Lower lobe of right lung (tissue), 2 donors: ENCODE data around the gene FDX2. TPM values are rescaled to one million over a fixed set of nuclear protein-coding genes. Genes with fewer than 3 reads are reported as not detected.
A peak's percentile ranks its signal among the peaks of the same experiment; 100 is the strongest.

Source experiments
- ATAC-seq, 2 donors: fragments of 200-7000 bp; cut with Tn5 transposase; one replicate each; pipeline ENCODE4 v1.9.1; 2020 to 2022; ENCODE audit warnings: mild to moderate bottlenecking in 2 of 2, moderate library complexity in 2 of 2
- DNase-seq: peaks from one replicate; pipeline ENCODE4 v3.0.0-alpha.2; 2020
- H3K27ac ChIP-seq: fragments of 200-600 bp; one replicate; pipeline ENCODE4 v1.8.0; 2022
- H3K27me3 ChIP-seq: fragments of 200-600 bp; one replicate; pipeline ENCODE4 v1.8.0; 2022; ENCODE audit warnings: low read depth
- H3K36me3 ChIP-seq: fragments of 200-600 bp; one replicate; pipeline ENCODE4 v1.8.0; 2022; ENCODE audit warnings: mild to moderate bottlenecking
- H3K4me1 ChIP-seq: fragments of 200-600 bp; one replicate; pipeline ENCODE4 v1.8.0; 2022
- H3K4me3 ChIP-seq: fragments of 200-600 bp; one replicate; pipeline ENCODE4 v1.8.0; 2022; ENCODE audit warnings: mild to moderate bottlenecking
- H3K9me3 ChIP-seq: fragments of 200-600 bp; one replicate; pipeline ENCODE4 v1.8.0; 2022
- CTCF ChIP-seq: fragments of 200-600 bp; IDR thresholded peaks from one replicate; pipeline ENCODE4 v1.8.0; 2022; ENCODE audit warnings: antibody characterized with exemption, mild to moderate bottlenecking
- intact Hi-C: fragments of 100-400 bp; cut with DNase I; formaldehyde crosslinking; loops from one replicate; pipeline ENCODE4 v1.11.0; 2022
- total RNA-seq: library from RNA; stranded (reverse); fragmentation: NEBNext Ultra II Directional; extraction: Animal tissue kit (Norgen Biotek cat#: 25700); gene quantifications from one replicate; pipeline ENCODE4 v1.2.1, GENCODE V29; 2021
- donor health status: DM: no; HTN: yes; CAD: no; lungs with severe emphysema.

FDX2 gene
- total RNA-seq, 1 donor from 2014 or later, result 16.8 TPM

- ATAC-seq, result peak in 1 of 2 donors; percentile 9
- Histone ChIP-seq H3K36me3 (peaks cover 100% of the 10 kb centered on the region), H3K4me1 (no peaks in the 10 kb centered on the region), H3K27me3 (no peaks in the 10 kb centered on the region), H3K4me3 (no peak overlapping the region), H3K9me3 (no peaks in the 10 kb centered on the region), H3K27ac (no peak overlapping the region)
- DNase-seq, result no peak
- intact Hi-C loops, result no loop called here
- TF ChIP-seq CTCF, result no peak
Measured at GRCh38 chr19:10321874-10322835, 6.3 kb upstream of the FDX2 start.

- Histone ChIP-seq H3K36me3 (peaks cover 99% of the 10 kb centered on the region), H3K9me3 (no peaks in the 10 kb centered on the region), H3K27me3 (no peaks in the 10 kb centered on the region), H3K27ac (no peak overlapping the region), H3K4me1 (no peaks in the 10 kb centered on the region), H3K4me3 (no peak overlapping the region)
- TF ChIP-seq CTCF, result no peak
- no peak for DNase-seq
- intact Hi-C loops, result no loop called here
- ATAC-seq, result no peak
Measured at GRCh38 chr19:10321417-10321797, 5.6 kb upstream of the FDX2 start.

- Histone ChIP-seq H3K4me1 (peaks cover 5% of the 10 kb centered on the region), H3K27me3 (no peaks in the 10 kb centered on the region), H3K36me3 (peaks cover 93% of the 10 kb centered on the region), H3K4me3 (no peak overlapping the region), H3K27ac (no peak overlapping the region), H3K9me3 (no peaks in the 10 kb centered on the region)
- no peak for TF ChIP-seq CTCF
- intact Hi-C loops, result no loop called here
- ATAC-seq, result no peak
- DNase-seq, result no peak
Measured at GRCh38 chr19:10320602-10321416, 5.0 kb upstream of the FDX2 start.

- Histone ChIP-seq H3K4me1 (peaks cover 16% of the 10 kb centered on the region), H3K27me3 (no peaks in the 10 kb centered on the region), H3K27ac (no peak overlapping the region), H3K9me3 (no peaks in the 10 kb centered on the region), H3K4me3 (no peak overlapping the region), H3K36me3 (peaks cover 76% of the 10 kb centered on the region)
- DNase-seq (no peak), ATAC-seq (no peak)
- TF ChIP-seq CTCF, result no peak
- intact Hi-C loops, result no loop called here
Measured at GRCh38 chr19:10318807-10319682, 3.2 kb upstream of the FDX2 start.
